GM21825 (cell line): ENCODE results near the gene BRD9.
"Not testable (repeated sequence)": the region's sequence is repeated elsewhere in the genome, so short reads cannot be mapped to it uniquely, and the experiment has no call there.

Experiments used
- ATAC-seq: cut with Tn5 transposase; IDR thresholded peaks from one replicate; pipeline ENCODE4 v1.9.1; 2021; ENCODE audit warnings: mild to moderate bottlenecking, moderate library complexity; ENCODE audit not compliant: unreplicated experiment

The BRD9 gene

DNA sequence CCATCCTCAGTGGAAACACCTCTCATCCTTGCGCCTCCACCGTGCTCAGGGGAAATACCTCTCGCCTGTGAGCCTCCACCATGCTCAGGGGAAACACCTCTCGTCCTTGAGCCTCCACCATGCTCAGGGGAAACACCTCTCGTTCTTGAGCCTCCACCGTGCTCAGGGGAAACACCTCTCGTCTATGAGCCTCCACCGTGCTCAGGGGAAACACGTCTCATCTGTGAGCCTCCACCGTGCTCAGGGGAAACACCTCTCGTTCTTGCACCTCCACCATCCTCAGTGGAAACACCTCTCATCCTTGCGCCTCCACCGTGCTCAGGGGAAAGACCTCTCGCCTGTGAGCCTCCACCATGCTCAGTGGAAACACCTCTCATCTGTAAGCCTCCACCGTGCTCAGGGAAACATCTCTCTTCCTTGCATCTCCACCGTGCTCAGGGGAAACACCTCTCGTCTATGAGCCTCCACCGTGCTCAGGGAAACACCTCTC, 46.0 kb downstream of the BRD9 start:
- ATAC-seq = not testable (repeated sequence)

DNA sequence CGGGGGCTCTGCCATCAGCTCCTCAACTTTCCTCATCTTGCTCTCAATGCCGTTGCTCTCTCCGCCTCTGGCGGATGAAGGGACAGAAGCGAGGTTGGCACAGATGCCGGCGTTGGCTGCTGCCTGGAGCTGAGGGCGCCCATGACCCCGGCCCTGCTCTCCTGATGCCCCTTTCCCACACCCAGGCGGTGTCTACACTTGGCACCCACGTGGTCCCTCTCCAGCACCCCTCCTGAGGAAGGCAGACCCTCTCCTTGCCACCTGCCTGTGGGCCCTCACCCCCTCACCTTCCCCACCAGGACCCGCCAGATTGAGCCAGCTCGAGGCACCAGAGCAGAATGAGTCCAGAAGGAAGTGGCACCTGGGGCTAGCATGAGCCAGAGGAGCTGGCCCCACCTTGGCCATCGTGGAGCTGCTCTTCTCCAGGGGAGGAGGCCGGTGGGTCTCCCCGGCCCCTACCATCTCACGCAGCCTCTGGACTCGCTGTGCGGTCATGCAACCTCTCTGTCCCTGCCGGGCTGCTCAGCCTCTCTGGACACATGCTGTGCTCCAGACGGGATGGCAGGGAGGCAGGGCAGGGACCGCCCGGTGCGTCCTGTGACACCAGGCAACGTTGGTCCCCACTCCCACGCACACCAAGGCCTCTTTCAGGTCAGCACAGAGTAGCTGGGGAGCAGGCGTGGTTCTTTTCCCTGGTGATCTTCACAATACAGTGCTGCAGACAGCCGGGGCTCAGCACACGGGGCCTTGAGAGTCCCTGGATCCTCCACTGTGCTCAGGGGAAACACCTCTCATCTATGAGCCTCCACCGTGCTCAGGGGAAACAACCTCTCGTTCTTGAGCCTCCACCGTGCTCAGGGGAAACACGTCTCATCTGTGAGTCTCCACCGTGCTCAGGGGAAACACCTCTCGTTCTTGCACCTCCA, 46.7 kb downstream of the BRD9 start:
- ATAC-seq = not testable (repeated sequence)

GRCh38 chr5:845031-845675, 47.4 kb downstream of the BRD9 start:
- not testable (repeated sequence) for ATAC-seq

- ATAC-seq = not testable (repeated sequence)
Observed at GRCh38 chr5:844426-844825, 48.2 kb downstream of the BRD9 start.

- not testable (repeated sequence) for ATAC-seq
Observed at GRCh38 chr5:843926-844325, 48.7 kb downstream of the BRD9 start.

DNA sequence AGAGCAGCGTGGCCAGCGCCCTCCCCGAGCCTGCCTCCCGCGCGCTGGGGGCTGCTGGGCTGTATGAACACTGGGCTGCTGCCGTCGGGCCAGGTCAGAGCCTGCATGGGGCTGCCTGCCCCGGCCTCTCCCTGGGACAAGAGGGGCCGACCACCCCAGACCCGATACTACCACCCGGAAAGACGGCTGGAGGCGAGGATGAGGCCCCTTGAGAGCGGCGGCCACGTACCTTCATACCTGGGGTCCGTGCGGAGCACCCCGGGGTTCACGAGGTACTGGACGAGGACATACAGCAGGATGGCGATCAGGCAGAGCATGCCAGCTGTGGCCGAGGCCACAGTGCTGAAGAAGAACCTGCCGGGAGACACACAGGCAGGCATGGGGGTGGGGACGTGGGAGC, 49.2 kb downstream of the BRD9 start:
- ATAC-seq = not testable (repeated sequence)

DNA sequence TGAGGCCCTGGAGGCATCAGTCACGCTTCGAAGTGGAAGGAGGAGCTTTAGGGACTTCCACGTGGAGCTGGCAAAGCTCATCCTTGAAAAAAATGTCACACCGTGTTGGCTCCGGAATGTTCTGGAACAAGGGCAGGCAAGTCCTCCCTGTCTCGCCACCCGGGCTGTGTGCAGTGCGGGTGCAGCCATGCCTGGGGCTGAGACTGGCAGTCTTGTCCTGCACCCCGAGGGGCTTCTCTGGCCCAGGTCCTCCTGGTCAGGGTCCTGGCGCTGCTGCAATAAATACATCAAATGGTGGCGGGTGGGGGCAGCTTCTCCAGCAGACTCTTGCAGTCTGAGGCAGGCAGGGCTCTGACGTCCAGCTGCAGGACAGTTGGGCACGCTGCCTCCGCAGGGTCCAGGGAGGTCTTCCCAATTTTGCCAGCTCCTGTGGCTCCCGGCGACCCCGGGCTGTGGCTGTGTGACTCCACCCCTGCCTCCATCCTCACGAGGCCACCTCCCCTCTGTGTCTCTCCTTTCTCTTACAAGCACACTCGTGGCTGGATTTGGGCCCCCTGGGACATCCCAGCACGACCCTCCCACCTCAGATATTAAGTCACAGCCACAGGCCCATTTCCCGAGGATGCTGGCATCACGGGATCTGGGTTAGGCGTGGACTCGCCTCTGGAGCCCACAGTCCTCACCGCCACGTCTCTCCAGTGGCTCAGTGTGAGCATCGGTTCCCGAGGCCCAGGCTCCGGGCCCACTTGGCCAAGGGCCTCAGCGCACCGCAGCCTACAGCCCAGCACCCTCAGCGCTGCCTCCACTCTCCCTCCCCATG, 50.0 kb downstream of the BRD9 start:
- ATAC-seq = not testable (repeated sequence)

GRCh38 chr5:841531-842401, 50.8 kb downstream of the BRD9 start:
- not testable (repeated sequence) for ATAC-seq

- not testable (repeated sequence) for ATAC-seq
Observed at GRCh38 chr5:840974-841435, 51.6 kb downstream of the BRD9 start.

GRCh38 chr5:840118-840973, 52.3 kb downstream of the BRD9 start:
- not testable (repeated sequence) for ATAC-seq

GRCh38 chr5:838431-838851, 54.2 kb downstream of the BRD9 start:
- not testable (repeated sequence) for ATAC-seq

DNA sequence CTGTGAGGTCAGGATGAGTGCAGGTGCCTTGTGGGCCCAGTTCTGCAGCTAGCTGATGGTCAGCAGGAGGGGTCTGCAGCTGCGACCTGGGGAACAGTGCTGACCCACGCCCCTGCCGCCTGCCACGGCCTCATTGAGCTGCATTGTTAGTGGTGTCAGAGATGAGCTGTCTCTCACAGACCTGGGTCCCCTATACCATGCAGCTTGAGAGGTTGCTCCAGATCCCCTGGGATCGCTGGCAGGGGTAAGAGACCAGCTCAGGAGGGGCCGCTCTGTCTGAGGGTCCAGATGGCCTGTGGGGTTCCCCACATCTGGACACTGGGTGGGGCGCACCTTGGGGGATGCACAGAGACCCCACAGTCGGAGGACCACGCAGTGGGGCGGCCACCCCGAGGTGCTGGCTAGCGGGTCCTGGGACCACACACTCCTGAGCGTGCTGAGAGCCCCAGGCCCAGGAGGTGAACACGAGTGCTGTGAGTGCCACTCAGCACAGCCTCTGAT, 54.9 kb downstream of the BRD9 start:
- ATAC-seq = not testable (repeated sequence)

DNA sequence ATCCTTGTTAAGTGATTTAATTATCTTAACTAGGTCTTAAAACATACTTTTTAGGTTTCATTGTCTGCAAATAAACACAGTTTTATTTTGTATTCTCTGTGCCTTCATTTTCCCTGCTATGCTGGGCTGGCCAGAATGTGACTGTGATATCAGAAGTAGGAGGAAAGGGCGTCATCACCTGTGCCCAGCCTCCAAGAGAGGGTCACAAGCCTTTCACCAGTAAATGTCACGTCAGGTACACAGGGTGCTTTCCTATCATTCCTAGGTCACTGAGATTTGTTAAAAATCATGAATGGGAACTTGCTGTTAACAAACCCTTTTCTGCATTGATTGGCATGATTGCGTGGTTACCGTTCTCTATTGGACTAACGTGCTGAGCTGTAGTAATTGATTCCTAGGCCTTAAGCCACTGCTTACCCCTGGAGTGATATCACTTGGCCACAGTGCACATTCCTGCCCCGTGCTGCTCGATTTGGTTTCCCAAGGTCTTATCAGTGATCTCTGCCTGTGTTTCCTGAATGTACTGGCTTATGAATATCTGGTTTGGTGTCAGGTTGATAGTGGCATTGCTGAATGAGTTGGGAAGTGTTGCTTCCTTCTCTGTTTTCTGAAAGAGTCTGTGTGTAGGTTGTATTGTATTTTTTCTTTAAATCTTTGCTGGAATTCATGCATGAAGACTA, 56.5 kb downstream of the BRD9 start:
- ATAC-seq = not testable (repeated sequence)

DNA sequence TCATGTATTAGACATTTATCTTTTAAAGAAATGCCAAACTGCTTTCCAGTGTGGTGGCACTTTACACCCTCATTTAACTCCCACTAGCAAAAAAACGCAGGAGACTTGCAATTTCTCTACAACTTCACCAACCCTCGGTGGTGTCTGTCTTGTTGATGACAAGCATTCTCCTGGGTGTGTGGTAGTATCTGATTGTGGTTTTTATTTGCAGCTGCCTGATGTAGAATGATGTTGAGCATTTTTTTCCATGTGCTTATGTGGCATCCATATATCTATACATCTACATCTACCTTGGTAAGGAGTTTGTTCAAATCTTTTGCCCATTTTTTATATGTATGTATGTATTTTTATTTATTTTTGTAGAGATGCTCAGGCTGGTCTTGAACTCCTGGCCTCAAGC, 58.6 kb downstream of the BRD9 start:
- ATAC-seq = not testable (repeated sequence)

- not testable (repeated sequence) for ATAC-seq
Observed at GRCh38 chr5:828194-828593, 64.4 kb downstream of the BRD9 start.

- ATAC-seq = not testable (repeated sequence)
Observed at GRCh38 chr5:825544-825943, 67.1 kb downstream of the BRD9 start.

DNA sequence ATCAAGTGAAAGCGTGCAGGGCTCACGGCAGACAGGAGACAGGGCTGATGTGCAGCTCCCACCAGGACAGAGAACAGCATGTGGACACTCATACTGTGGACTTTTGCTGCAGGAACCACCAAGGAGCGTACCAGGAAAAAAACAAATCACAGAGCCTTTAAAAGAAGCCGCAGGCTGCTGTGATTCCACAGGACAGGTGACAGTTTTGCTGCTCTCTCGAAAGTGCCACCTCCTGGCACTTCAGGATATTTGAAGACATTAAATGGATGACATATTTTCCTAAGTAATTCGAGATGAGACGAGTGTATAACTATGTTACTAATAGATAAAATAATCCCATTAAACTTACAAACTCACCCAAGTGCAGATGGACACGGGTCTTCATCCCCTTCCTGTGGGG, 71.1 kb downstream of the BRD9 start:
- ATAC-seq = no peak

DNA sequence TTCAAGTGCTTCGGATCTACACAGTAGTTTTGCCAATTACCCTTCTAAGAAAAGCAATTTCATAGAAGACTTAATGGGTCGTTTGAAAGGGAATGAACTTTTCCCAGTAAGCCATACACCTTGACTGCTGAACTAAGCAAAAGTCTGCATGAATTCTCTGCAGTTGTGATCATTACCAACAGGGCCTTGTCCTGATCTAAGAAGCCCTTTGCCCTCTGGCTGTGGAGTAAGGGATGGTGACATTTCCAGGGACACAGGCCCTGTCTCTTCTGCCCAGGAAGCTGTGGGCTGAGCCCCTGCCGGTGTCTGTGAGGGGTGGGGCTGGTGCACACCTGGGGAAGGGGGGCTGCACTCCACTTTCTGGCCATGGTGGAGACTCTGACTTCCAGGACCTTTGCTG, 72.4 kb downstream of the BRD9 start:
- ATAC-seq = no peak
